Inflammatory macrophage treated with lipopolysaccharide for 1 hour (primary cell): ENCODE results near the gene C6orf62.
"Not testable (repeated sequence)": the region's sequence is repeated elsewhere in the genome, so short reads cannot be mapped to it uniquely, and the experiment has no call there.

Experiments used
- DNase-seq, 2 donors: peaks; one replicate each; pipeline ENCODE4 v3.0.0-alpha.2; 2020 to 2022

Gene C6orf62

GRCh38 chr6:24719125-24719971, at the start of gene C6orf62:
C6orf62 (minus strand) TSS chr6:24719154; CDS start chr6:24718668, 486 bp downstream.
- DNase-seq: peak; percentile 82 to 83

- DNase-seq: no peak
These were observed 49.4 kb upstream of the C6orf62 start for GRCh38 chr6:24768361-24768760.

- DNase-seq: peak; percentile 57 to 73
These were observed 47.9 kb upstream of the C6orf62 start for GRCh38 chr6:24766680-24767462.

- DNase-seq: not testable (repeated sequence)
These were observed 47.0 kb upstream of the C6orf62 start for GRCh38 chr6:24765968-24766367.

GRCh38 chr6:24764833-24765828, 46.2 kb upstream of the C6orf62 start:
- DNase-seq: not testable (repeated sequence)

- DNase-seq: no peak
These were observed 44.6 kb upstream of the C6orf62 start for GRCh38 chr6:24763578-24763977.

GRCh38 chr6:24761851-24762250, 42.9 kb upstream of the C6orf62 start:
- DNase-seq: no peak

GRCh38 chr6:24761193-24761835, 42.4 kb upstream of the C6orf62 start:
- DNase-seq: no peak

- DNase-seq: no peak
These were observed 41.3 kb upstream of the C6orf62 start for GRCh38 chr6:24760210-24760609.

GRCh38 chr6:24759718-24760117, 40.8 kb upstream of the C6orf62 start:
- no peak for DNase-seq

GRCh38 chr6:24757611-24758010, 38.7 kb upstream of the C6orf62 start:
- peak in 1 of 2 donors; percentile 35 for DNase-seq

GRCh38 chr6:24755279-24755678, 36.3 kb upstream of the C6orf62 start:
- DNase-seq: no peak

GRCh38 chr6:24754378-24754777, 35.4 kb upstream of the C6orf62 start:
- DNase-seq: not testable (repeated sequence)

GRCh38 chr6:24753545-24753944, 34.6 kb upstream of the C6orf62 start:
- DNase-seq: no peak

GRCh38 chr6:24752917-24753492, 34.1 kb upstream of the C6orf62 start:
- DNase-seq: no peak

- no peak for DNase-seq
These were observed 33.5 kb upstream of the C6orf62 start for GRCh38 chr6:24752503-24752902.

- DNase-seq: not testable (repeated sequence)
These were observed 31.9 kb upstream of the C6orf62 start for GRCh38 chr6:24750878-24751277.

GRCh38 chr6:24749297-24749696, 30.3 kb upstream of the C6orf62 start:
- DNase-seq: peak; percentile 48 to 71

- peak; percentile 68 to 88 for DNase-seq
These were observed 26.0 kb upstream of the C6orf62 start for GRCh38 chr6:24744911-24745310.

- DNase-seq: peak in 1 of 2 donors; percentile 56
These were observed 25.0 kb upstream of the C6orf62 start for GRCh38 chr6:24743944-24744335.

- peak; percentile 82 to 94 for DNase-seq
These were observed 24.4 kb upstream of the C6orf62 start for GRCh38 chr6:24743265-24743943.
